NCI-H187 (cell line): Measurements from ENCODE around the gene ASCL5.

Experiments used
- DNase-seq, 2 experiments: peaks; one replicate each; lab custom pipeline; 2025; lab: John Stamatoyannopoulos, UW

ASCL5 gene

GRCh38 chr1:201136355-201137023 is 9.5 kb upstream of the ASCL5 start:
- no peak for DNase-seq

GRCh38 chr1:201134405-201134804 is 7.4 kb upstream of the ASCL5 start:
- DNase-seq: no peak

- no peak for DNase-seq
These were observed 4.4 kb upstream of the ASCL5 start for GRCh38 chr1:201131398-201131797.

GRCh38 chr1:201128962-201129361 is 2.0 kb upstream of the ASCL5 start:
- DNase-seq: no peak

- DNase-seq: no peak
These were observed 1.5 kb upstream of the ASCL5 start for GRCh38 chr1:201128476-201128875.

GRCh38 chr1:201127755-201128455 is 921 bp upstream of the ASCL5 start:
- DNase-seq: no peak

- DNase-seq: no peak
These were observed 537 bp downstream of the ASCL5 start for GRCh38 chr1:201126463-201126831.

GRCh38 chr1:201125800-201126199 is 1.2 kb downstream of the ASCL5 start:
- no peak for DNase-seq

GRCh38 chr1:201125019-201125418 is 2.0 kb downstream of the ASCL5 start:
- no peak for DNase-seq

GRCh38 chr1:201123866-201124265 is 3.1 kb downstream of the ASCL5 start:
- no peak for DNase-seq

GRCh38 chr1:201122321-201122957 is 4.5 kb downstream of the ASCL5 start:
- DNase-seq: no peak

- DNase-seq: no peak
These were observed 7.5 kb downstream of the ASCL5 start for GRCh38 chr1:201119206-201120197.

- no peak for DNase-seq
These were observed 10.9 kb downstream of the ASCL5 start for GRCh38 chr1:201116091-201116490.

- DNase-seq: no peak
These were observed 11.5 kb downstream of the ASCL5 start for GRCh38 chr1:201115390-201115937.

- peak; percentile 66 to 67 for DNase-seq
These were observed 12.5 kb downstream of the ASCL5 start for GRCh38 chr1:201114245-201115131.

- no peak for DNase-seq
These were observed 13.3 kb downstream of the ASCL5 start for GRCh38 chr1:201113451-201114244.

- DNase-seq: no peak
These were observed 14.1 kb downstream of the ASCL5 start for GRCh38 chr1:201112926-201113325.

GRCh38 chr1:201112173-201112731 is 14.7 kb downstream of the ASCL5 start, which contains the start of gene CACNA1S:
Gene CACNA1S, minus strand, starts transcription at chr1:201112426. Its CDS starts 87 bp downstream, at chr1:201112339.
- DNase-seq: no peak

- no peak for DNase-seq
These were observed 15.3 kb downstream of the ASCL5 start for GRCh38 chr1:201111672-201112071.
